ENCODE data around the gene TMEM132D.

GRCh38 chr12:129231491-129231890 lies 672.3 kb downstream of the TMEM132D start:
- no peak for TF ChIP-seq CTCF (IDR thresholded peaks at IDR 0.05)
- TF ChIP-seq EZH2phosphoT487 (IDR thresholded peaks at IDR 0.05) = no peak
- TF ChIP-seq EZH2 (IDR thresholded peaks at IDR 0.05) = no peak
